ENCODE measurements around the gene EXOC3L4.
A peak's percentile ranks its signal among the peaks of the same experiment; 100 is the strongest.

The EXOC3L4 gene

GRCh38 chr14:103126088-103126872, 31.8 kb downstream of the EXOC3L4 start:
- H2BK12ac ChIP-seq (ENCODE audit: low read length in 2 of 2): no peak overlapping the region
- no peak overlapping the region for H2BK120ac ChIP-seq (ENCODE audit: low read depth, low read length)
- H3K79me1 ChIP-seq (replicated peaks; ENCODE audit: low read length, poor library complexity, severe bottlenecking): peaks cover 15% of the 10 kb centered on the region
- no peak overlapping the region for H3K23ac ChIP-seq (ENCODE audit: low read length in 2 of 2)
- no peak overlapping the region for H4K8ac ChIP-seq (ENCODE audit: low read length)
- no peaks in the 10 kb centered on the region for H3K9me3 ChIP-seq (ENCODE audit: control insufficient read depth, low read length)
- 79% methylated on average over 22 of the region's 22 CpGs for WGBS
- peak overlapping the region; percentile 20 for H2BK15ac ChIP-seq (ENCODE audit: low read depth, poor library complexity, severe bottlenecking)
- H3K4ac ChIP-seq (ENCODE audit: low read depth in 1 of 2, low read length in 2 of 2): no peak overlapping the region
- H3K36me3 ChIP-seq (ENCODE audit: control insufficient read depth in 1 of 2, insufficient read depth in 2 of 2, low read depth in 1 of 2, low read length in 2 of 2): peaks cover 38 to 42% of the 10 kb centered on the region in 2 experiments
- peak overlapping the region; percentile 41 for H2AK5ac ChIP-seq (ENCODE audit: low read length, severe bottlenecking)
- no peak overlapping the region for H3K14ac ChIP-seq (ENCODE audit: low read length in 2 of 2)
- H3K4me1 ChIP-seq (ENCODE audit: control insufficient read depth, insufficient read depth, low read depth, low read length): peaks cover 96% of the 10 kb centered on the region
- peak overlapping the region; percentile 32 to 91 for H3K4me3 ChIP-seq (ENCODE audit: insufficient read depth in 1 of 2, low read depth in 1 of 2, low read length in 2 of 2)
- H2BK5ac ChIP-seq (ENCODE audit: low read depth, low read length, poor library complexity, severe bottlenecking): no peak overlapping the region
- peak overlapping the region; percentile 84 for H3K9ac ChIP-seq (ENCODE audit: low read length)
- peak overlapping the region; percentile 60 for H3K4me2 ChIP-seq (ENCODE audit: low read length, poor library complexity, severe bottlenecking)
- H4K91ac ChIP-seq (ENCODE audit: low read length): no peak overlapping the region
- no peak for DNase-seq
- H2AFZ ChIP-seq (ENCODE audit: low read depth, low read length): no peak overlapping the region
- H3K27me3 ChIP-seq (ENCODE audit: control insufficient read depth in 1 of 2, insufficient read depth in 1 of 2, low read length in 2 of 2): no peaks in the 10 kb centered on the region
- H3K18ac ChIP-seq (ENCODE audit: low read depth in 1 of 2, low read length in 2 of 2): peak overlapping the region; percentile 30 to 43
- H3K27ac ChIP-seq (ENCODE audit: low read length, poor library complexity, severe bottlenecking): no peak overlapping the region

- Histone ChIP-seq H3K9me3 (ENCODE audit: control insufficient read depth, low read length) (no peaks in the 10 kb centered on the region), H2BK120ac (ENCODE audit: low read depth, low read length) (no peak overlapping the region), H4K91ac (ENCODE audit: low read length) (no peak overlapping the region), H2AK5ac (ENCODE audit: low read length, severe bottlenecking) (peak overlapping the region; percentile 28), H2BK15ac (ENCODE audit: low read depth, poor library complexity, severe bottlenecking) (peak overlapping the region; percentile 20), H3K36me3 (ENCODE audit: control insufficient read depth in 1 of 2, insufficient read depth in 2 of 2, low read depth in 1 of 2, low read length in 2 of 2) (peaks cover 44 to 49% of the 10 kb centered on the region in 2 experiments), H3K18ac (ENCODE audit: low read depth in 1 of 2, low read length in 2 of 2) (peak overlapping the region; percentile 30 to 43), H4K8ac (ENCODE audit: low read length) (no peak overlapping the region), H3K9ac (ENCODE audit: low read length) (peak overlapping the region; percentile 84), H3K23ac (ENCODE audit: low read length in 2 of 2) (no peak overlapping the region), H2AFZ (ENCODE audit: low read depth, low read length) (no peak overlapping the region), H3K27ac (ENCODE audit: low read length, poor library complexity, severe bottlenecking) (no peak overlapping the region), H3K4me3 (ENCODE audit: insufficient read depth in 1 of 2, low read depth in 1 of 2, low read length in 2 of 2) (peak overlapping the region; percentile 32 to 91), H3K4me2 (ENCODE audit: low read length, poor library complexity, severe bottlenecking) (peak overlapping the region; percentile 60), H3K27me3 (ENCODE audit: control insufficient read depth in 1 of 2, insufficient read depth in 1 of 2, low read length in 2 of 2) (no peaks in the 10 kb centered on the region), H3K14ac (ENCODE audit: low read length in 2 of 2) (no peak overlapping the region), H3K4ac (ENCODE audit: low read depth in 1 of 2, low read length in 2 of 2) (peak overlapping the region in 1 of 2 experiments; percentile 17), H2BK5ac (ENCODE audit: low read depth, low read length, poor library complexity, severe bottlenecking) (no peak overlapping the region), H3K4me1 (ENCODE audit: control insufficient read depth, insufficient read depth, low read depth, low read length) (peaks cover 96% of the 10 kb centered on the region), H3K79me1 (replicated peaks; ENCODE audit: low read length, poor library complexity, severe bottlenecking) (peaks cover 16% of the 10 kb centered on the region), H2BK12ac (ENCODE audit: low read length in 2 of 2) (no peak overlapping the region)
- DNase-seq: no peak
- 5% methylated on average over 46 of the region's 62 CpGs for WGBS
Observed at GRCh38 chr14:103126873-103127304, 32.4 kb downstream of the EXOC3L4 start.

DNA sequence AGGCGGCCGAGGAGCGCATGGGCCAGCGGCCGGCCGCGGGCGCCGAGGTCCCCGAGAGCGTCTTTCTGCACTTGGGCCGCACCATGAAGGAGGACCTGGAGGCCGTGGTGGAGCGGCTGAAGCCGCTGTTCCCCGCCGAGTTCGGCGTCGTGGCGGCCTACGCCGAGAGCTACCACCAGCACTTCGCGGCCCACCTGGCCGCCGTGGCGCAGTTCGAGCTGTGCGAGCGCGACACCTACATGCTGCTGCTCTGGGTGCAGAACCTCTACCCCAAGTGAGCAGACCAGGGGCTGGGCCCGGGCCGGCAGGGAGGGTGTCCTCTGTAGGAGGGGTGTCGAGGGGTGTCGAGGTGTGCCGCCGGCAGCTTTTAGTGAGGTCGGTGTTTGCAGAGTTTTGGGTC, 32.8 kb downstream of the EXOC3L4 start:
- no peaks in the 10 kb centered on the region for H3K27me3 ChIP-seq (ENCODE audit: control insufficient read depth in 1 of 2, insufficient read depth in 1 of 2, low read length in 2 of 2)
- H2AFZ ChIP-seq (ENCODE audit: low read depth, low read length): no peak overlapping the region
- no peak overlapping the region for H3K27ac ChIP-seq (ENCODE audit: low read length, poor library complexity, severe bottlenecking)
- peak overlapping the region in 1 of 2 experiments; percentile 37 for H3K18ac ChIP-seq (ENCODE audit: low read depth in 1 of 2, low read length in 2 of 2)
- H3K9ac ChIP-seq (ENCODE audit: low read length): peak overlapping the region; percentile 12
- H3K9me3 ChIP-seq (ENCODE audit: control insufficient read depth, low read length): no peaks in the 10 kb centered on the region
- H3K4me3 ChIP-seq (ENCODE audit: insufficient read depth in 1 of 2, low read depth in 1 of 2, low read length in 2 of 2): peak overlapping the region; percentile 8 to 54
- peak overlapping the region; percentile 3 for H2AK5ac ChIP-seq (ENCODE audit: low read length, severe bottlenecking)
- DNase-seq: no peak
- H2BK5ac ChIP-seq (ENCODE audit: low read depth, low read length, poor library complexity, severe bottlenecking): no peak overlapping the region
- H2BK15ac ChIP-seq (ENCODE audit: low read depth, poor library complexity, severe bottlenecking): no peak overlapping the region
- peaks cover 16% of the 10 kb centered on the region for H3K79me1 ChIP-seq (replicated peaks; ENCODE audit: low read length, poor library complexity, severe bottlenecking)
- no peak overlapping the region for H4K91ac ChIP-seq (ENCODE audit: low read length)
- H2BK12ac ChIP-seq (ENCODE audit: low read length in 2 of 2): no peak overlapping the region
- H3K4ac ChIP-seq (ENCODE audit: low read depth in 1 of 2, low read length in 2 of 2): peak overlapping the region in 1 of 2 experiments; percentile 17
- H4K8ac ChIP-seq (ENCODE audit: low read length): no peak overlapping the region
- 80% methylated on average over 24 of the region's 39 CpGs for WGBS
- H3K14ac ChIP-seq (ENCODE audit: low read length in 2 of 2): no peak overlapping the region
- H3K36me3 ChIP-seq (ENCODE audit: control insufficient read depth in 1 of 2, insufficient read depth in 2 of 2, low read depth in 1 of 2, low read length in 2 of 2): peaks cover 49 to 50% of the 10 kb centered on the region in 2 experiments
- H2BK120ac ChIP-seq (ENCODE audit: low read depth, low read length): no peak overlapping the region
- H3K23ac ChIP-seq (ENCODE audit: low read length in 2 of 2): no peak overlapping the region
- H3K4me2 ChIP-seq (ENCODE audit: low read length, poor library complexity, severe bottlenecking): peak overlapping the region; percentile 56
- peaks cover 96% of the 10 kb centered on the region for H3K4me1 ChIP-seq (ENCODE audit: control insufficient read depth, insufficient read depth, low read depth, low read length)

DNA sequence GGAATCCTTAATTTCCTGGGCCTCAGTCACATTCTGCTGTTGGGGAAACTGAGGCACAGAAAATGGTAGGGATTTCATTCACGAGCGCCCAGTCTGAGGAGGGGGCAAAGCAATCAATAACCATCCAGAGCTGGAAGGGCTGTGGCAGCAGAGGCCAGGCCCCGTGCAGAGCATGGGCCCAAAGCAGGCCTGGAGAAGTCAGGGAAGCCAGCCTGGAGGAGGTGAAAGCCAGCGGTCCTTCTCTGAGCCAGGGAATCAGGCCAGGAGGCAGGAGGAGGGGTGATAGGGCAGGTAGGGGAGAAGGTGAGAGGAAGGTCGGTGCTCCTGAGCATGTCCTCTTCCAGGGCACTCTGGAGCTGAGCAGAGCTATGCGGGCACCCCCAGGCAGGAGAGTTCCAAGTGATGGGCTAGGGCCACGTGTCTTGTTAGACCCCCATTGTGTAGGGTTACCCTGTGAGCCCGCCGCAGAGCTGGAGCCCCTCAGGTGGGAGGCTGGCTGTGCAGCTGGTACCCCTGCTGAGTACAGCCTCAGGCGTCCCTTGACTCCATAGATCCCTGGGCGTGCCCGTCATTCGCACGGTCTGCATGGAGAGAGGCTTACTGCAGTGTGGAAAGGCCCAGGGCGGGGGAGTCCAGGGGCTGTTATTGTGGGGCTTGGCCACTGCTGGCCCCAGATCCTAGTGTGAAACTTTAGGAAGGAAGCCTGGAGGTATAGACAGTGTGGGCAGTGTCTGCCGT, 33.5 kb downstream of the EXOC3L4 start:
- Histone ChIP-seq H3K4me2 (ENCODE audit: low read length, poor library complexity, severe bottlenecking) (peak overlapping the region; percentile 4), H3K27me3 (ENCODE audit: control insufficient read depth in 1 of 2, insufficient read depth in 1 of 2, low read length in 2 of 2) (no peaks in the 10 kb centered on the region), H3K27ac (ENCODE audit: low read length, poor library complexity, severe bottlenecking) (no peak overlapping the region), H3K4me3 (ENCODE audit: insufficient read depth in 1 of 2, low read depth in 1 of 2, low read length in 2 of 2) (peak overlapping the region in 1 of 2 experiments; percentile 54), H3K36me3 (ENCODE audit: control insufficient read depth in 1 of 2, insufficient read depth in 2 of 2, low read depth in 1 of 2, low read length in 2 of 2) (peaks cover 56 to 57% of the 10 kb centered on the region in 2 experiments), H3K79me1 (replicated peaks; ENCODE audit: low read length, poor library complexity, severe bottlenecking) (peaks cover 16% of the 10 kb centered on the region), H2AFZ (ENCODE audit: low read depth, low read length) (no peak overlapping the region), H3K18ac (ENCODE audit: low read depth in 1 of 2, low read length in 2 of 2) (no peak overlapping the region), H4K8ac (ENCODE audit: low read length) (no peak overlapping the region), H3K4ac (ENCODE audit: low read depth in 1 of 2, low read length in 2 of 2) (no peak overlapping the region), H2BK15ac (ENCODE audit: low read depth, poor library complexity, severe bottlenecking) (no peak overlapping the region), H3K4me1 (ENCODE audit: control insufficient read depth, insufficient read depth, low read depth, low read length) (peaks cover 96% of the 10 kb centered on the region), H2BK120ac (ENCODE audit: low read depth, low read length) (no peak overlapping the region), H3K23ac (ENCODE audit: low read length in 2 of 2) (no peak overlapping the region), H3K9ac (ENCODE audit: low read length) (peak overlapping the region; percentile 12), H2BK12ac (ENCODE audit: low read length in 2 of 2) (no peak overlapping the region), H3K14ac (ENCODE audit: low read length in 2 of 2) (no peak overlapping the region), H2BK5ac (ENCODE audit: low read depth, low read length, poor library complexity, severe bottlenecking) (no peak overlapping the region), H3K9me3 (ENCODE audit: control insufficient read depth, low read length) (no peaks in the 10 kb centered on the region), H2AK5ac (ENCODE audit: low read length, severe bottlenecking) (peak overlapping the region; percentile 95), H4K91ac (ENCODE audit: low read length) (no peak overlapping the region)
- 97% methylated on average over 16 of the region's 16 CpGs for WGBS
- DNase-seq: no peak

Measured in mesenchymal stem cell (in vitro differentiated cells and primary cell).